Endothelial cell of umbilical vein (primary cell): ENCODE data around the gene MMP2. TPM values are rescaled to one million over a fixed set of nuclear protein-coding genes. Genes with fewer than 3 reads are reported as not detected.

Experiments
- BruUV-seq: library from RNA; stranded (reverse); fragments of 400-500 nt; replicated peaks from 2 replicates; lab custom pipeline; 2021; lab: Mats Ljungman, UMichigan
- CTCF ChIA-PET: fragments of 300-600, 350-600 bp; sonication (Branson Sonifier 250); formaldehyde crosslinking; loops from one replicate; lab custom pipeline; 2021; ENCODE audit warnings: antibody characterized with exemption, inconsistent platforms; lab: Charles Lee
- POLR2A ChIA-PET: fragments of 300-600, 350-600 bp; sonication (Branson Sonifier 250); formaldehyde crosslinking; loops from one replicate; lab custom pipeline; 2021; ENCODE audit warnings: antibody characterized with exemption, inconsistent platforms; lab: Charles Lee
- DNase-seq: peaks from one replicate; pipeline ENCODE4 v3.0.0-alpha.2; 2011; ENCODE audit warnings: low read depth, low spot score
- FAIRE-seq: peaks from 2 replicates; lab custom pipeline; 2011; peaks lifted over from hg19 to GRCh38; lab: Jason Lieb, UNC
- H2AFZ ChIP-seq: 2 replicates; pipeline ENCODE4 v1.6.0; 2012; ENCODE audit warnings: low read depth, low read length, control low read depth, inconsistent platforms
- H3K27ac ChIP-seq: 2 replicates; pipeline ENCODE4 v1.5.1; 2011; ENCODE audit warnings: low read depth, mild to moderate bottlenecking, control low read depth, low read length, moderate library complexity; ENCODE audit not compliant: insufficient read depth
- H3K27me3 ChIP-seq, 2 experiments: 2 replicates each; pipeline versions ENCODE4 v1.6.0 to v1.6.1; 2011; ENCODE audit warnings: low read length in 2 of 2, mixed read lengths in 1 of 2; ENCODE audit not compliant: control insufficient read depth in 2 of 2, insufficient read depth in 2 of 2
- H3K36me3 ChIP-seq, 2 experiments: 2 replicates in 1 of 2; 3 replicates in 1 of 2; pipeline ENCODE4 v1.5.1; 2011; ENCODE audit warnings: low read length in 2 of 2, mild to moderate bottlenecking in 1 of 2, moderate library complexity in 1 of 2; ENCODE audit not compliant: control insufficient read depth in 2 of 2, insufficient read depth in 2 of 2; ENCODE audit errors: extremely low read depth in 1 of 2
- H3K4me1 ChIP-seq: 3 replicates; pipeline ENCODE4 v1.5.1; 2011; ENCODE audit warnings: mild to moderate bottlenecking, low read length; ENCODE audit not compliant: control insufficient read depth, insufficient read depth; ENCODE audit errors: extremely low read depth
- H3K4me2 ChIP-seq: 2 replicates; pipeline ENCODE4 v1.6.1; 2011; ENCODE audit warnings: low read length, control low read depth, mixed read lengths; ENCODE audit not compliant: insufficient read depth
- H3K4me3 ChIP-seq, 3 experiments: fragments of 200-600 bp in 1 of 3; sonication (generic), shearing (Covaris generic) in 1 of 3; replicated peaks in 1 of 3; 2 replicates each; pipeline ENCODE4 v1.5.1; 2011 to 2016; ENCODE audit warnings: control low read depth in 3 of 3, low read length in 3 of 3, mild to moderate bottlenecking in 2 of 3, inconsistent platforms in 1 of 3, low read depth in 1 of 3, moderate library complexity in 1 of 3; ENCODE audit not compliant: insufficient read depth in 1 of 3
- H3K79me2 ChIP-seq: 2 replicates; pipeline ENCODE4 v1.6.0; 2012; ENCODE audit warnings: low read length, inconsistent platforms; ENCODE audit not compliant: control insufficient read depth, insufficient read depth
- H3K9ac ChIP-seq: replicated peaks from 2 replicates; pipeline ENCODE3; 2011; ENCODE audit warnings: low read length, control low read depth; ENCODE audit not compliant: insufficient read depth; ENCODE audit errors: extremely low read depth
- H3K9me1 ChIP-seq: replicated peaks from 3 replicates; pipeline ENCODE4 v1.6.0; 2011; ENCODE audit warnings: mild to moderate bottlenecking, low read length; ENCODE audit not compliant: control insufficient read depth, insufficient read depth; ENCODE audit errors: extremely low read depth
- H3K9me3 ChIP-seq: replicated peaks from 2 replicates; pipeline ENCODE4 v1.5.1; 2012; ENCODE audit warnings: low read length, inconsistent platforms; ENCODE audit not compliant: control insufficient read depth, insufficient read depth
- H4K20me1 ChIP-seq: replicated peaks from 2 replicates; pipeline ENCODE3; 2011; ENCODE audit warnings: mild to moderate bottlenecking, low read length; ENCODE audit not compliant: control insufficient read depth, insufficient read depth; ENCODE audit errors: extremely low read depth
- EZH2 ChIP-seq: IDR thresholded peaks from 2 replicates; pipeline ENCODE4 v1.6.1; 2012; ENCODE audit warnings: borderline replicate concordance, low read depth, mild to moderate bottlenecking, moderate library complexity, low read length, inconsistent platforms; ENCODE audit not compliant: severe bottlenecking
- FOS ChIP-seq: IDR thresholded peaks from 2 replicates; pipeline ENCODE4 v1.6.1; 2011; ENCODE audit warnings: mild to moderate bottlenecking, low read length, moderate library complexity, borderline replicate concordance; ENCODE audit not compliant: insufficient read depth
- GATA2 ChIP-seq: IDR thresholded peaks from 2 replicates; pipeline ENCODE4 v1.7.0; 2011; ENCODE audit warnings: low read depth, mild to moderate bottlenecking, moderate library complexity, mixed read lengths, low read length; ENCODE audit not compliant: insufficient read length, insufficient read depth
- JUN ChIP-seq: IDR thresholded peaks from 2 replicates; pipeline ENCODE4 v1.6.1; 2011; ENCODE audit warnings: borderline replicate concordance, low read depth; ENCODE audit not compliant: insufficient read length, insufficient read depth
- MYC ChIP-seq: IDR thresholded peaks from one replicate; pipeline ENCODE4 v1.6.1; 2011; ENCODE audit warnings: mild to moderate bottlenecking, low read depth, low read length
- POLR2A ChIP-seq: IDR thresholded peaks from 2 replicates; pipeline ENCODE4 v1.6.1; 2012; ENCODE audit warnings: low read depth, mild to moderate bottlenecking, control low read depth, low read length
- POLR2AphosphoS5 ChIP-seq: IDR thresholded peaks from 2 replicates; pipeline ENCODE4 v1.6.1; 2012; ENCODE audit warnings: low read depth, mild to moderate bottlenecking, control low read depth, low read length, moderate library complexity; ENCODE audit not compliant: insufficient read depth
- dilution Hi-C: fragments of 300-500 bp; cut with MboI; formaldehyde crosslinking; loops from one replicate; pipeline ENCODE4 v1.15.0; 2019; ENCODE audit warnings: low sequenced_read_pairs; ENCODE audit not compliant: extremely low pct_ligation_motif_present
- intact Hi-C: fragments of 100-400 bp; cut with micrococcal nuclease; formaldehyde crosslinking; loops from one replicate; pipeline ENCODE4 v1.10.0; 2022
- polyA plus RNA-seq, 4 experiments: library from polyadenylated mRNA; depleted of rRNA in 3 of 4; stranded (reverse) in 3 of 4; unstranded in 1 of 4; fragments of >200 nt; gene quantifications; 2 replicates each; pipeline versions ENCODE4 v1.2.1 to v1.2.3, GENCODE V29; 2011 to 2012; ENCODE audit warnings: missing spikeins in 1 of 4
- total RNA-seq: library from RNA; stranded (reverse); gene quantifications from 2 replicates; pipeline ENCODE4 v1.2.3, GENCODE V29; 2021
- TF ChIP-seq, protein P1 (sequence below): IDR thresholded peaks from 2 replicates; pipeline ENCODE4 v1.6.1; 2011; ENCODE audit not compliant: insufficient read depth, insufficient read length
- TF ChIP-seq, protein P2 (sequence below), 2 donors: IDR thresholded peaks; 1 replicate in 1 of 2; 2 replicates in 1 of 2; pipeline ENCODE4 v1.5.1; 2011; ENCODE audit warnings: low read length in 2 of 2, mild to moderate bottlenecking in 2 of 2, moderate library complexity in 2 of 2, control low read depth in 1 of 2, inconsistent platforms in 1 of 2, low read depth in 1 of 2; ENCODE audit not compliant: insufficient read depth in 1 of 2; ENCODE audit errors: extremely low read depth in 1 of 2

MMP2 gene
- total and polyA plus RNA-seq, 2 donors (not counting 3 experiments of a cell fraction or from before 2014, with no cell fraction given): 771 to 1,508 TPM

DNA sequence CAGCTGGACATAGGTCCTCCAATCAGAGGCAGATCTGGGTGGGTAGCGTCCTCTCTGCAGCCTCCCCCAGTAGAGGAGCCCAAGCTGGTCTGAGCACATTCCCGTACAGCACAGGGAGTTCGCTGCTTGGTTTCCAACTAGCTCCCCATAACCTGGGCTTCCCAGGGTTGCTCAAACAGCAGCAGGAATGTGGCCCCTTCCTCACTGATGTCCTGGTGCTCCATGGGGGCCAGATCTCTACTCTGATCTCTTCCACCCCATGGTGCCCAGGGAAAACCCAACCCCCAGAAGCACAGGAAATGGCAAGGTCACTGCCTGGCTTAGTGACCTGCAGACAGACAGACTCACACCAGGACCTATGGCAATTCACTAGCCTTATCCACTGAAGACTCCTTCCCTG, 11.1 kb upstream of the MMP2 start:
- ChIA-PET POLR2A (no interaction called here), CTCF (interaction anchor here (1.1 to 3.1 kb wide), 3 partner anchors 231 to 237 kb away, joined by 3 to 15 read pairs (median 3); no protein-coding TSS in a partner anchor)
- Histone ChIP-seq H3K9me3 (no peaks in the 10 kb centered on the region), H3K4me3 (no peak overlapping the region), H3K79me2 (no peaks in the 10 kb centered on the region), H2AFZ (no peak overlapping the region), H3K4me2 (no peak overlapping the region), H3K27me3 (no peaks in the 10 kb centered on the region), H3K36me3 (no peaks in the 10 kb centered on the region), H3K9ac (no peak overlapping the region), H3K4me1 (peaks cover 21% of the 10 kb centered on the region), H3K27ac (no peak overlapping the region), H3K9me1 (no peaks in the 10 kb centered on the region), H4K20me1 (no peaks in the 10 kb centered on the region)
- intact Hi-C loops: loop anchor here (10.0 kb wide), 1 partner anchor 1913 kb away; no protein-coding TSS in a partner anchor
- BruUV-seq: no TSS peak
- dilution Hi-C loops: no loop called here
- DNase-seq: no peak
- FAIRE-seq: no peak
- TF ChIP-seq FOS (no peak), MYC (no peak), POLR2AphosphoS5 (no peak), JUN (no peak), GATA2 (no peak), POLR2A (no peak), EZH2 (no peak)
- TF ChIP-seq, protein P1, sequence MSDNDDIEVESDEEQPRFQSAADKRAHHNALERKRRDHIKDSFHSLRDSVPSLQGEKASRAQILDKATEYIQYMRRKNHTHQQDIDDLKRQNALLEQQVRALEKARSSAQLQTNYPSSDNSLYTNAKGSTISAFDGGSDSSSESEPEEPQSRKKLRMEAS: no peak
- TF ChIP-seq, protein P2, sequence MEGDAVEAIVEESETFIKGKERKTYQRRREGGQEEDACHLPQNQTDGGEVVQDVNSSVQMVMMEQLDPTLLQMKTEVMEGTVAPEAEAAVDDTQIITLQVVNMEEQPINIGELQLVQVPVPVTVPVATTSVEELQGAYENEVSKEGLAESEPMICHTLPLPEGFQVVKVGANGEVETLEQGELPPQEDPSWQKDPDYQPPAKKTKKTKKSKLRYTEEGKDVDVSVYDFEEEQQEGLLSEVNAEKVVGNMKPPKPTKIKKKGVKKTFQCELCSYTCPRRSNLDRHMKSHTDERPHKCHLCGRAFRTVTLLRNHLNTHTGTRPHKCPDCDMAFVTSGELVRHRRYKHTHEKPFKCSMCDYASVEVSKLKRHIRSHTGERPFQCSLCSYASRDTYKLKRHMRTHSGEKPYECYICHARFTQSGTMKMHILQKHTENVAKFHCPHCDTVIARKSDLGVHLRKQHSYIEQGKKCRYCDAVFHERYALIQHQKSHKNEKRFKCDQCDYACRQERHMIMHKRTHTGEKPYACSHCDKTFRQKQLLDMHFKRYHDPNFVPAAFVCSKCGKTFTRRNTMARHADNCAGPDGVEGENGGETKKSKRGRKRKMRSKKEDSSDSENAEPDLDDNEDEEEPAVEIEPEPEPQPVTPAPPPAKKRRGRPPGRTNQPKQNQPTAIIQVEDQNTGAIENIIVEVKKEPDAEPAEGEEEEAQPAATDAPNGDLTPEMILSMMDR (IDR thresholded peaks at IDR 0.05; ENCODE audit: extremely low read depth in 1 of 2, insufficient read depth in 1 of 2, low read depth in 1 of 2, low read length in 2 of 2): no peak
